T-helper 17 cell (primary cell): ENCODE measurements around the gene LZTR1. TPM values are rescaled to one million over a fixed set of nuclear protein-coding genes. Genes with fewer than 3 reads are reported as not detected.
"Not testable (repeated sequence)": the region's sequence is repeated elsewhere in the genome, so short reads cannot be mapped to it uniquely, and the experiment has no call there.

Experiments
- ATAC-seq: fragments of 150-1000 bp; cut with Tn5 transposase; 2 replicates; pipeline ENCODE4 v1.10.0; 2021; ENCODE audit warnings: mild to moderate bottlenecking, moderate library complexity
- DNase-seq, 3 donors: peaks; one replicate each; pipeline versions ENCODE4 v3.0.0 to v3.0.0-alpha.2; 2020 to 2021
- H3K9me3 ChIP-seq: one replicate; pipeline ENCODE4 v1.7.0; 2013; ENCODE audit warnings: low read length, mild to moderate bottlenecking; ENCODE audit not compliant: control insufficient read depth, poor library complexity, severe bottlenecking
- H3K27ac Mint-ChIP-seq: one replicate; pipeline ENCODE4 v1.8.0; 2022; ENCODE audit warnings: mild to moderate bottlenecking, moderate library complexity, mixed read lengths
- H3K27me3 Mint-ChIP-seq: one replicate; pipeline ENCODE4 v1.8.0; 2022; ENCODE audit warnings: mixed read lengths
- H3K36me3 Mint-ChIP-seq: one replicate; pipeline ENCODE4 v1.8.0; 2022; ENCODE audit warnings: low read depth, mixed read lengths
- H3K4me1 Mint-ChIP-seq: one replicate; pipeline ENCODE4 v1.8.0; 2022; ENCODE audit warnings: mild to moderate bottlenecking, mixed read lengths
- H3K4me3 Mint-ChIP-seq: one replicate; pipeline ENCODE4 v1.8.0; 2022; ENCODE audit warnings: mild to moderate bottlenecking, moderate library complexity, mixed read lengths
- total RNA-seq, 4 donors: library from RNA in 2 of 4; stranded (reverse) in 2 of 4; gene quantifications; one replicate each; pipeline ENCODE4 v1.2.3 and lab custom pipeline; 2022 to 2026

Gene LZTR1
- total RNA-seq, 2 donors from 2014 or later: 49.4 to 59.3 TPM

DNA sequence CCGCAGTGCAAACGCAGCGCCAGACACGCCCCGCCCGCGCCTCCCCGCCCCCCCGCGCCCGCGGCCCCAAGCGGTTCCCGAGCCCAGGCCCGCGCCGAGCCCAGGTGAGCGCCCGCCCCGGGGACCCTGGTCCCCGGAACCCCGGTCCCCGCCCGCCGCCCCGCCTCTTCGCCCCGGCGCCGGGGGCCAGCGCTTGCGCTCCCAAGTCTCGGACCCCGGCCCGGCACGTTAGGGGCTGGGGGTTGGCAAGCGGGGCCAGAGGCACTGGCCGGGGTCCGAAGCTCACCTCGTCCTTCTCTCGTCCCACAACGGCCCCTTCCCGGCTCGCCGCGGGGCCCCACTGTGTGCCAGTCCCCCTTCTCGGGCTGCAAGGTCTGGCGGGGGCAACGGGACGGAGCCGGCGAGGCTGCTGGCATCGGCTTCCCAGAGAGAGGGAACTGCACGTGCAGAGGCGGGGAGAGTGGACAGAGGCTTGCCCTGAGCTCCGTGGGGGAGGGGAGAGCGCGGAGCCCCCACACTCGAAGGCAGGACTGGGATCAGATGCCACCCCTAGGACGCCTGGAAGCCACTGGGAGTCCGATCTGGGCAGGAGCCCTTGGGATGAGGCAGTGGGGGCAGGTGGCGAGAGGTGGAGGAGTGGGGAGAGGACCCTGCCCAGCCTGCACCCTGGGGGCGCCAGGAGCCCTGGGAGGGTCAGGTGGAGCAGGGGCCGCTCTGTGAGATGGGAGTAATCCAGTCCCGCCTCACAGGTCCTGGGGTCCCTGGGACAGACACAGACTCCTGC is 16.8 kb upstream of the LZTR1 start:
- Mint-ChIP-seq H3K27ac (no peak overlapping the region), H3K4me1 (peaks cover 12% of the 10 kb centered on the region), H3K36me3 (no peaks in the 10 kb centered on the region), H3K27me3 (peaks cover 5% of the 10 kb centered on the region), H3K4me3 (peak overlapping the region; percentile 76)
- ATAC-seq (peak; percentile 54), DNase-seq (no peak)
- no peaks in the 10 kb centered on the region for H3K9me3 ChIP-seq

GRCh38 chr22:20965888-20966855 is 15.9 kb upstream of the LZTR1 start:
- Mint-ChIP-seq H3K4me3 (peak overlapping the region; percentile 76), H3K36me3 (no peaks in the 10 kb centered on the region), H3K27ac (no peak overlapping the region), H3K27me3 (no peaks in the 10 kb centered on the region), H3K4me1 (peaks cover 12% of the 10 kb centered on the region)
- no peak for ATAC-seq
- DNase-seq: no peak
- no peaks in the 10 kb centered on the region for H3K9me3 ChIP-seq

GRCh38 chr22:20966883-20967696 is 15.0 kb upstream of the LZTR1 start, which contains the start of gene AIFM3:
AIFM3 (plus strand) TSS chr22:20967255; CDS start chr22:20967945, 690 bp downstream.
- DNase-seq (no peak), ATAC-seq (no peak)
- no peaks in the 10 kb centered on the region for H3K9me3 ChIP-seq
- Mint-ChIP-seq H3K36me3 (no peaks in the 10 kb centered on the region), H3K4me1 (peaks cover 8% of the 10 kb centered on the region), H3K27ac (no peak within 1 kb of the TSS), H3K27me3 (no peaks in the 10 kb centered on the region), H3K4me3 (peak within 1 kb of the TSS; percentile 76)

GRCh38 chr22:20967697-20968211 is 14.3 kb upstream of the LZTR1 start:
- H3K4me1 Mint-ChIP-seq: peaks cover 8% of the 10 kb centered on the region
- no peaks in the 10 kb centered on the region for H3K9me3 ChIP-seq
- H3K27me3 Mint-ChIP-seq: no peaks in the 10 kb centered on the region
- ATAC-seq (no peak), DNase-seq (no peak)
- no peaks in the 10 kb centered on the region for H3K36me3 Mint-ChIP-seq
- H3K27ac Mint-ChIP-seq: no peak overlapping the region
- no peak overlapping the region for H3K4me3 Mint-ChIP-seq

DNA sequence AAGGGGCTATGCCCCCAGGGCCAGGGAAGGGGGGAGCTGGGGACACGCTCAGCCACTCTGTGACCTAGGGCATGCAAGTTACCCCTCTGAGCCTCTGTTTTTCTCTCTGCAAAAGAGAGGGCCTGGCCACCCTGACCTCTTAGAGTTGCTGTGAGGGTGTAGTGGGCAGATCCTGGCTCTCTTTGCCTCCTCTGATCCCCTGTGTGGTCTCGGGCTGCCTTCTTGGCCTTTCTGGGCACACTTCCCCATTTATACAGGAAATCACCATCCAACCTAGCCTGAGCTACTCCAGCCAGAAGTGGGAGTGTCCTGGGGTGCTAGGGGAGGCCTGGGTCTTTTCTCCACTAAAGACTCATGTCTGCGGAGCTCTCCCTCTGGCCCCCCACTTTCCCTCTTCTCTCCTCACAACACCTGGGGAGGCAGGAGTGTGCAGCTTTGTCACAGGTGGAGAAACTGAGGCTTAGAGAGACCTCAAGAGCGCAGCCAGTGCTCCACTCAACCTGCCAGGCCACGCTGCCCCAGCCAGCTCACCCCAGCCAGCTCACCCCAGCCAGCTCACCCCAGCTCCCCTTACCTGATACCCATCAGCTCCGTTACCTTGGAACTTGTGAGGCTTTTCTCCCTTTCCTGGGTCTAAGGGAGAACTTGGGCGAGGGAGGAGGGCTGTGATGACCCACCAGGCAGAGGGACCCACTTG is 13.7 kb upstream of the LZTR1 start:
- no peaks in the 10 kb centered on the region for H3K36me3 Mint-ChIP-seq
- peaks cover 8% of the 10 kb centered on the region for H3K4me1 Mint-ChIP-seq
- ATAC-seq: no peak
- no peak overlapping the region for H3K4me3 Mint-ChIP-seq
- no peak for DNase-seq
- H3K9me3 ChIP-seq: no peaks in the 10 kb centered on the region
- H3K27me3 Mint-ChIP-seq: no peaks in the 10 kb centered on the region
- H3K27ac Mint-ChIP-seq: no peak overlapping the region

DNA sequence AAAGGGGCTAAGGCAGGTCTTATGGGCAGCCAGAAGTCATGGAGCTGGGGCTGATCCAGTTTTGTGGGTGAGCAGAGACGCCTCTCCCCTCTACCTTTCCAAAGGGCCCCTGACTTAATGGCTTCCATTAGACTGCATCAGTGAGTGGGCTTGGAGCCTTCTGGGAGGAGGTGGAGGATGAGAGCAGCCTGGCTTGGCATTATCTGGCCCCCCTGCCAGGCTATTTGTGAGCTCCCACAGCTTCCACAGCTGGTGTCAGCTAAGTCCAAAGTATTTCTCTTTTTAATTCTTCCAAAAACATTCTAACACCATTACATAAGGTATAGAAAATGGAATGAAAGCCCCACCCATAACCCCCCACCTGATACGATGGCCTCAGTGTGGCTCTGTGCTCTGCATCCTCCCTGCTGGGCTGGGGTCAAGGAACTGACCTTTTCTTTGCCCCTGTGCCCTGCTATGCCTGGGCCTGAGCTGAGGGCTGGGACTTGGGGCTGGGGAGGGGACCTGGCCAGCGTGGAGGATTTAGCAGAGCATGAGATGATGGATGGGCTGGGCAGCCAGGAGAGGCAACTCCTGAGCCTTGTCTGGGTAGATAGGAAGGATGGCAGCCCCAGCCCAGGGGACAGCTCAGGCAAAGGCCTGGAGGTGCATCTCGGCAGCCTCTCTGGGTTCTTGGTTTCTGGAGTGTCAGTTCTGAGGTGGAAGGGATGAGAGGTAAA is 11.0 kb upstream of the LZTR1 start:
- ATAC-seq (no peak), DNase-seq (no peak)
- no peaks in the 10 kb centered on the region for H3K9me3 ChIP-seq
- H3K27ac Mint-ChIP-seq: no peak overlapping the region
- H3K27me3 Mint-ChIP-seq: no peaks in the 10 kb centered on the region
- peaks cover 3% of the 10 kb centered on the region for H3K4me1 Mint-ChIP-seq
- H3K36me3 Mint-ChIP-seq: peaks cover 2% of the 10 kb centered on the region
- H3K4me3 Mint-ChIP-seq: no peak overlapping the region

DNA sequence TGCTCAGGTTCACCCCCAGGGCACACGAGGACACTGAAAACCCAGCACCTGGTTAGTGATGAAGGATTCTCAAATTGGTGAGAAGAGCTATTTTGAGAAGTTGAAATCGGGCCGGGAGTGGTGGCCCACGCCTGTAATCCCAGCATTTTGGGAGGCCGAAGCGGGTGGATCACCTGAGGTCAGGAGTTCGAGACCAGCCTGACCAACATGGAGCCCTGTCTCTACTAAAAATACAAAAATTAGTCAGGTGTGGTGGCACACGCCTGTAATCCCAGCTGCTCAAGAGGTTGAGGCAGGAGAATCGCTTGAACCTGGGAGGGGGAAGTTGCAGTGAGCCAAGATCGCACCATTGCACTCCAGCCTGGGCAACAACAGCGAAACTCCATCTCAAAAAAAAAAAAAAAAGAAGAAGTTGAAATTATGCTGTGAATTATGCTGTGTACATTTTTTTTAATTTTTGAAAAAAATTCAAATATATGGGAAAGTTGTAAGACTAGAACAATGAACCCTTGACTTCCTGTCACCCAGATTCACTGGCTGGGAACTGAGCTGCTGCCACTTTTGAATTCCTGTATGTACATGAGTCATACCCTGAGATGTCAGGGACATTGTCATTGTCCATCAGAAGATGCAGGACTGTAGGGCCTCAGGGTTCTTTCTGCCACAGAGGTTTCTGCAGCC is 9.9 kb upstream of the LZTR1 start:
- not testable (repeated sequence) for H3K4me3 Mint-ChIP-seq, H3K27me3 Mint-ChIP-seq, ATAC-seq, H3K9me3 ChIP-seq, H3K4me1 Mint-ChIP-seq, H3K36me3 Mint-ChIP-seq, DNase-seq, H3K27ac Mint-ChIP-seq

DNA sequence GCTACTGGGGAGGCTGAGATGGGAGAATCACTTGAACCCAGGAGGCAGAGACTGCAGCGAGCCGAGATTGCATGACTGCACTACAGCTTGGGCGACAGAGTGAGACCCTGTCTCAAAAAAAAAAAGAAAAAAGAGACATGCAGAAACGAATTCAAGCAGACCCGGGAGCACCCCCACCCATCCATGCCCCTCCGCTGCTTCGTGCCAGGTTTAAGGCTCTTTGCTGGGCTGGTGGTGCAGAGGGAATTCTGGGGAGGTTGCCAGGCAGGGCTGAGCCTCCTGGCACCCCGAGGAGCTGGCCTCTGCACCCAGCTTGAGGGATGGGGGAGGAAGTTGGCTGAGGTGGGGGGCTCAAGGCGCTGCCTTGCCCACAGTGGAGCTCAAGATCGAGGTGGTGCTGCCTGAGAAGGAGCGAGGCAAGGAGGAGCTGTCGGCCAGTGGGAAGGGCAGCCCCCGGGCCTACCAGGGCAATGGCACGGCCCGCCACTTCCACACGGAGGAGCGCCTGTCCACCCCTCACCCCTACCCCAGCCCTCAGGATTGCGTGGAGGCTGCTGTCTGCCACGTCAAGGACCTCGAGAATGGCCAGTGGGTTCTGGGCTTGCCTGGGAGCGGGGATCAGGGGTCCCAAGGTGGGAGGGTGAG is 9.0 kb upstream of the LZTR1 start:
- Mint-ChIP-seq H3K27me3 (no peaks in the 10 kb centered on the region), H3K4me1 (peaks cover 4% of the 10 kb centered on the region)
- no peak for ATAC-seq

DNA sequence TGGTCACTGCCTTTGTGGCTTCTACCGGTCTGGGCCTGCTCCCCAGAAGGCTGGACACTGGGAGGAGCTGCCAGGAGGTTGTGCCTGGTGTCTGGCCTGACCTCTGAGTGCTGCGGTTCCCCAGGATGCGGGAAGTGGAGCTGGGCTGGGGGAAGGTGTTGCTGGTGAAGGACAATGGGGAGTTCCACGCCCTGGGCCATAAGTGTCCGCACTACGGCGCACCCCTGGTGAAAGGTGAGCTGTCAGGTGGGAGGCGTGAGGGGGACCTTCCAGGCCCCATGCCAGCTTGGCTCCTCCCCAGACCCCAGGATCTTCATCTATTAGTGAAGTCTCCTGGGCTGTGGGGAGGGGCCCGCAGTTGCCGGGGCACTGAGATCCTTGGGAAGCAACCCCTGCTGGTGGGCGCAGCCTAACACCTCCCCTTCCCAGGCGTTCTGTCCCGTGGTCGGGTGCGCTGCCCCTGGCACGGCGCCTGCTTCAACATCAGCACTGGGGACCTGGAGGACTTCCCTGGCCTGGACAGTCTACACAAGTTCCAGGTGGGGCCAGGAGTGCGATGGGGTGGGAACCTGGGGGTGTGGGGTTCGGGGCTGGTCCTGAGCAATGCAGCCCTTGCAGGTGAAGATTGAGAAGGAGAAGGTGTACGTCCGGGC is 8.3 kb upstream of the LZTR1 start:
- Mint-ChIP-seq H3K36me3 (peaks cover 2% of the 10 kb centered on the region), H3K27ac (peak overlapping the region; percentile 8), H3K4me1 (peaks cover 4% of the 10 kb centered on the region), H3K4me3 (no peak overlapping the region), H3K27me3 (no peaks in the 10 kb centered on the region)
- no peak for ATAC-seq
- no peak for DNase-seq
- H3K9me3 ChIP-seq: no peaks in the 10 kb centered on the region

More for the DNA sequence above, 9.0 kb upstream of the LZTR1 start:
- H3K27ac Mint-ChIP-seq: no peak overlapping the region
- DNase-seq: no peak
- H3K36me3 Mint-ChIP-seq: peaks cover 2% of the 10 kb centered on the region
- no peak overlapping the region for H3K4me3 Mint-ChIP-seq
- no peaks in the 10 kb centered on the region for H3K9me3 ChIP-seq

- H3K36me3 Mint-ChIP-seq: peaks cover 2% of the 10 kb centered on the region
- peak overlapping the region; percentile 8 for H3K27ac Mint-ChIP-seq
- DNase-seq: no peak
- no peak for ATAC-seq
- H3K9me3 ChIP-seq: no peaks in the 10 kb centered on the region
- H3K4me3 Mint-ChIP-seq: no peak overlapping the region
- no peaks in the 10 kb centered on the region for H3K27me3 Mint-ChIP-seq
- peaks cover 9% of the 10 kb centered on the region for H3K4me1 Mint-ChIP-seq
Observed at GRCh38 chr22:20974336-20974955, 7.7 kb upstream of the LZTR1 start.
